HG03196 (cell line): Measurements from ENCODE around the gene ARL8A.

Experiments
- ATAC-seq: cut with Tn5 transposase; IDR thresholded peaks from one replicate; pipeline ENCODE4 v1.9.1; 2021; ENCODE audit not compliant: unreplicated experiment

Gene ARL8A

GRCh38 chr1:202084791-202085681, 59.5 kb downstream of the ARL8A start:
- no peak for ATAC-seq
